GM12801 (cell line): ENCODE measurements around the gene KIAA1958.

Experiments used
- TF ChIP-seq, protein P1 (sequence below): IDR thresholded peaks from one replicate; pipeline ENCODE4 v1.5.1; 2011; ENCODE audit warnings: control low read depth; ENCODE audit not compliant: insufficient read length; ENCODE audit errors: extremely low read depth

Gene KIAA1958

GRCh38 chr9:112659906-112660305 is 173.3 kb downstream of the KIAA1958 start:
- TF ChIP-seq, protein P1, sequence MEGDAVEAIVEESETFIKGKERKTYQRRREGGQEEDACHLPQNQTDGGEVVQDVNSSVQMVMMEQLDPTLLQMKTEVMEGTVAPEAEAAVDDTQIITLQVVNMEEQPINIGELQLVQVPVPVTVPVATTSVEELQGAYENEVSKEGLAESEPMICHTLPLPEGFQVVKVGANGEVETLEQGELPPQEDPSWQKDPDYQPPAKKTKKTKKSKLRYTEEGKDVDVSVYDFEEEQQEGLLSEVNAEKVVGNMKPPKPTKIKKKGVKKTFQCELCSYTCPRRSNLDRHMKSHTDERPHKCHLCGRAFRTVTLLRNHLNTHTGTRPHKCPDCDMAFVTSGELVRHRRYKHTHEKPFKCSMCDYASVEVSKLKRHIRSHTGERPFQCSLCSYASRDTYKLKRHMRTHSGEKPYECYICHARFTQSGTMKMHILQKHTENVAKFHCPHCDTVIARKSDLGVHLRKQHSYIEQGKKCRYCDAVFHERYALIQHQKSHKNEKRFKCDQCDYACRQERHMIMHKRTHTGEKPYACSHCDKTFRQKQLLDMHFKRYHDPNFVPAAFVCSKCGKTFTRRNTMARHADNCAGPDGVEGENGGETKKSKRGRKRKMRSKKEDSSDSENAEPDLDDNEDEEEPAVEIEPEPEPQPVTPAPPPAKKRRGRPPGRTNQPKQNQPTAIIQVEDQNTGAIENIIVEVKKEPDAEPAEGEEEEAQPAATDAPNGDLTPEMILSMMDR = no peak

DNA sequence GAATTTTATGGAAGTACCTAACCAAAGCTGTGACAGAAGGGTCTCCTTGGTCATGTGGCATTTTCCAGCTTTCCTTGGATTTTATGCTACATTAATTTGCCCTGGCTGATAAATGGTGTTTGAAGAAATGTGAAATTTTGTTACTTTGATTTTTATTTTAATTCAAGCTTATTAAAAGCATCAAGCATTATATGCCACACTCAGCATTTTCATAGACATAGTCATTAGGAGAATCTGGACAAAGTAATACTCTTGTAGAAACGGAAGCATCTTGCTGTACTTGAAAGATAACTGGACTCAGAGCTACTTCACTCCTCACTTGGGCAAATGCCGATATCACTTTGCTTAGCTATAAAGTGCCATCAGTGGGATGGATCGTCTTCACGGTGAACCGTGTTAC is 177.1 kb downstream of the KIAA1958 start:
- TF ChIP-seq, protein P1 = no peak

DNA sequence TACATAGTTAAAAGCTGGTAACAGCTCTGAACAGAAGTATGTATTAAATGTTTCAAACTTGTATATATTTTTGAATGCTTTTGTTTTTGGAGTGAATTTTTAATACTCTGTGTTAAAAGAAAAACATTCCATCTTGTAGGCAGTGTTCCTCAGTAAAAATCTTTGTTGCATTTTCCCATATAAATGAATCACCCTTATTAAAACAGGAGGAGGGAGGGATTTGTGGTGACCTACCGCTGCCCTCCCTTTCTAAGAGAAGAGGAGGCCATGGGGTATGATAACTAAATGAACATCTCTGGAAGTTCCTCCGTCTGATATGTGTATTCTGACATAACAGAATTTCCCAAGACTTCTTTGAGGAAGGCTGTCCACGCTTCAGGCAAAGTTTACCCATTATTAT is 177.9 kb downstream of the KIAA1958 start:
- TF ChIP-seq, protein P1 = no peak

DNA sequence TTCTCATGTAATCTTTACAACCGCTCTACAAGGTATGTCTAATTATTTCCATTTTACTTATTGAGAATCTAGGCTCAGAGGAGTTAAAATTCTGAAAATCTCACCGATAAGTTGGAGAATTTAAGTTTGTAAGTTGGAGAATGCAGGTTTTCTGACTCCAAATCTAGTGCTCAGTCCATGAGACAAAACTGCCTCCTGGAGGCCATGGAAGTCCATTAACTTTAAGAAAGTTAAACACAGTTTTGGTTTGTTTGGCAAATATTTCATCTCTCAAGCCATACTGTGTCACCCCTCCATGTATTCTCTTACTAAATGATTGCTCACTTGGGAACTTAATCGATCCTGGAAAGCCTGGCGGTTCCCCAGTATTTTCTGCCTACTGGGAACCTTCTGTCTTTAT is 178.7 kb downstream of the KIAA1958 start:
- TF ChIP-seq, protein P1 = no peak

GRCh38 chr9:112669326-112669725 is 182.7 kb downstream of the KIAA1958 start:
- TF ChIP-seq, protein P1 = no peak

- TF ChIP-seq, protein P1 = no peak
Observed at GRCh38 chr9:112670991-112671625, 184.5 kb downstream of the KIAA1958 start.

- TF ChIP-seq, protein P1 = no peak
Observed at GRCh38 chr9:112677040-112677439, 190.4 kb downstream of the KIAA1958 start.
